Measurements from ENCODE around the gene PTPRF.

The PTPRF gene

GRCh38 chr1:43612406-43612805 lies 81.7 kb downstream of the PTPRF start:
- no peaks in the 10 kb centered on the region for H4K20me1 ChIP-seq (ENCODE audit: low read depth, low read length)
- H3K4me2 ChIP-seq (ENCODE audit: low read depth, low read length, poor library complexity, severe bottlenecking) = no peak overlapping the region
- H2AFZ ChIP-seq (ENCODE audit: low read depth, low read length, severe bottlenecking) = no peak overlapping the region
- no peaks in the 10 kb centered on the region for H3K9me3 ChIP-seq (ENCODE audit: insufficient read depth, low read length)
- H3K9me2 ChIP-seq (replicated peaks; ENCODE audit: insufficient read depth, low read length) = no peaks in the 10 kb centered on the region
- no peaks in the 10 kb centered on the region for H3F3A ChIP-seq (ENCODE audit: insufficient read depth)
- H3K27ac ChIP-seq (ENCODE audit: low read depth, low read length) = no peak overlapping the region
- no peaks in the 10 kb centered on the region for H3K79me2 ChIP-seq (ENCODE audit: insufficient read depth, low read length)
- TF ChIP-seq EZH2phosphoT487 (conservative IDR thresholded peaks at IDR 0.05; ENCODE audit: low read length) (no peak), CTCF (IDR thresholded peaks at IDR 0.05; ENCODE audit: insufficient read depth, low read length, poor library complexity, severe bottlenecking) (no peak)
- no peak overlapping the region for H3K9ac ChIP-seq (ENCODE audit: low read length)
- H3K27me3 ChIP-seq (ENCODE audit: low read length) = no peaks in the 10 kb centered on the region
- no peak overlapping the region for H3K4me3 ChIP-seq (ENCODE audit: insufficient read depth, low read length, poor library complexity, severe bottlenecking)
- H3K36me3 ChIP-seq (ENCODE audit: low read length) = no peaks in the 10 kb centered on the region

GRCh38 chr1:43613075-43613942 lies 82.6 kb downstream of the PTPRF start:
- no peak overlapping the region for H3K4me2 ChIP-seq (ENCODE audit: low read depth, low read length, poor library complexity, severe bottlenecking)
- TF ChIP-seq EZH2phosphoT487 (conservative IDR thresholded peaks at IDR 0.05; ENCODE audit: low read length) (no peak), CTCF (IDR thresholded peaks at IDR 0.05; ENCODE audit: insufficient read depth, low read length, poor library complexity, severe bottlenecking) (no peak)
- no peak overlapping the region for H2AFZ ChIP-seq (ENCODE audit: low read depth, low read length, severe bottlenecking)
- H3K36me3 ChIP-seq (ENCODE audit: low read length) = no peaks in the 10 kb centered on the region
- H3K4me3 ChIP-seq (ENCODE audit: insufficient read depth, low read length, poor library complexity, severe bottlenecking) = no peak overlapping the region
- no peaks in the 10 kb centered on the region for H3K79me2 ChIP-seq (ENCODE audit: insufficient read depth, low read length)
- no peaks in the 10 kb centered on the region for H3K27me3 ChIP-seq (ENCODE audit: low read length)
- no peak overlapping the region for H3K27ac ChIP-seq (ENCODE audit: low read depth, low read length)
- no peaks in the 10 kb centered on the region for H3K9me3 ChIP-seq (ENCODE audit: insufficient read depth, low read length)
- no peak overlapping the region for H3K9ac ChIP-seq (ENCODE audit: low read length)
- H3K9me2 ChIP-seq (replicated peaks; ENCODE audit: insufficient read depth, low read length) = no peaks in the 10 kb centered on the region
- H3F3A ChIP-seq (ENCODE audit: insufficient read depth) = no peaks in the 10 kb centered on the region
- H4K20me1 ChIP-seq (ENCODE audit: low read depth, low read length) = no peaks in the 10 kb centered on the region

GRCh38 chr1:43614211-43614610 lies 83.5 kb downstream of the PTPRF start:
- TF ChIP-seq CTCF (IDR thresholded peaks at IDR 0.05; ENCODE audit: insufficient read depth, low read length, poor library complexity, severe bottlenecking) (no peak), EZH2phosphoT487 (conservative IDR thresholded peaks at IDR 0.05; ENCODE audit: low read length) (no peak)
- no peak overlapping the region for H3K4me3 ChIP-seq (ENCODE audit: insufficient read depth, low read length, poor library complexity, severe bottlenecking)
- H2AFZ ChIP-seq (ENCODE audit: low read depth, low read length, severe bottlenecking) = no peak overlapping the region
- no peak overlapping the region for H3K27ac ChIP-seq (ENCODE audit: low read depth, low read length)
- no peaks in the 10 kb centered on the region for H3K79me2 ChIP-seq (ENCODE audit: insufficient read depth, low read length)
- H3K9me2 ChIP-seq (replicated peaks; ENCODE audit: insufficient read depth, low read length) = no peaks in the 10 kb centered on the region
- H4K20me1 ChIP-seq (ENCODE audit: low read depth, low read length) = no peaks in the 10 kb centered on the region
- no peaks in the 10 kb centered on the region for H3F3A ChIP-seq (ENCODE audit: insufficient read depth)
- no peaks in the 10 kb centered on the region for H3K9me3 ChIP-seq (ENCODE audit: insufficient read depth, low read length)
- no peak overlapping the region for H3K9ac ChIP-seq (ENCODE audit: low read length)
- H3K27me3 ChIP-seq (ENCODE audit: low read length) = no peaks in the 10 kb centered on the region
- no peaks in the 10 kb centered on the region for H3K36me3 ChIP-seq (ENCODE audit: low read length)
- no peak overlapping the region for H3K4me2 ChIP-seq (ENCODE audit: low read depth, low read length, poor library complexity, severe bottlenecking)
